ENCODE data around the gene LARGE1.

- TF ChIP-seq CTCF (IDR thresholded peaks at IDR 0.05; ENCODE audit: borderline replicate concordance, extremely low read depth, low read length, poor library complexity, severe bottlenecking) (no peak), EZH2 (IDR thresholded peaks at IDR 0.05; ENCODE audit: borderline replicate concordance, low read depth, low read length, severe bottlenecking) (no peak)
These were observed 348.2 kb downstream of the LARGE1 start for GRCh38 chr22:33572086-33572485.

Data from DND-41 (cell line).